GM18907 (cell line): ENCODE results near the gene SPO11.

Experiments
- ATAC-seq: cut with Tn5 transposase; IDR thresholded peaks from one replicate; pipeline ENCODE4 v1.9.1; 2021; ENCODE audit warnings: mild to moderate bottlenecking, moderate library complexity; ENCODE audit not compliant: unreplicated experiment

The SPO11 gene

GRCh38 chr20:57329608-57330221 lies at the start of gene SPO11:
Gene SPO11, plus strand, starts transcription at chr20:57329803. Its CDS starts 65 bp downstream, at chr20:57329868.
- ATAC-seq, result no peak

- ATAC-seq, result no peak
Measured at GRCh38 chr20:57280221-57280620, 49.4 kb upstream of the SPO11 start.

GRCh38 chr20:57281900-57282299 lies 47.7 kb upstream of the SPO11 start:
- ATAC-seq, result no peak

GRCh38 chr20:57282670-57283361 lies 46.8 kb upstream of the SPO11 start:
- no peak for ATAC-seq

GRCh38 chr20:57283860-57284259 lies 45.7 kb upstream of the SPO11 start:
- no peak for ATAC-seq

- no peak for ATAC-seq
Measured at GRCh38 chr20:57287007-57287880, 42.4 kb upstream of the SPO11 start.

GRCh38 chr20:57287901-57288300 lies 41.7 kb upstream of the SPO11 start:
- no peak for ATAC-seq

GRCh38 chr20:57288651-57289277 lies 40.8 kb upstream of the SPO11 start:
- no peak for ATAC-seq

- ATAC-seq, result no peak
Measured at GRCh38 chr20:57289391-57290177, 40.0 kb upstream of the SPO11 start.

- no peak for ATAC-seq
Measured at GRCh38 chr20:57290178-57290484, 39.5 kb upstream of the SPO11 start.

GRCh38 chr20:57291003-57291402 lies 38.6 kb upstream of the SPO11 start:
- ATAC-seq, result no peak

GRCh38 chr20:57291694-57292093 lies 37.9 kb upstream of the SPO11 start:
- ATAC-seq, result no peak

GRCh38 chr20:57292611-57293010 lies 37.0 kb upstream of the SPO11 start:
- no peak for ATAC-seq

GRCh38 chr20:57293995-57294394 lies 35.6 kb upstream of the SPO11 start:
- no peak for ATAC-seq

- no peak for ATAC-seq
Measured at GRCh38 chr20:57294550-57294949, 35.1 kb upstream of the SPO11 start.

GRCh38 chr20:57298457-57298856 lies 31.1 kb upstream of the SPO11 start:
- no peak for ATAC-seq

- ATAC-seq, result no peak
Measured at GRCh38 chr20:57301026-57301425, 28.6 kb upstream of the SPO11 start.

GRCh38 chr20:57306747-57307146 lies 22.9 kb upstream of the SPO11 start:
- ATAC-seq, result no peak

GRCh38 chr20:57308451-57309271 lies 20.9 kb upstream of the SPO11 start:
- no peak for ATAC-seq
